Stimulated activated CD8-positive, alpha-beta memory T cell treated with anti-CD3 and anti-CD28 coated beads, Interleukin-4, amount 100 ng/mL, for 48 hours (primary cell): ENCODE results near the gene ZBTB20.
"Not testable (repeated sequence)": the region's sequence is repeated elsewhere in the genome, so short reads cannot be mapped to it uniquely, and the experiment has no call there.

ENCODE experiments used
- DNase-seq: peaks from one replicate; pipeline ENCODE4 v3.0.0-alpha.2; 2020

Gene ZBTB20

DNA sequence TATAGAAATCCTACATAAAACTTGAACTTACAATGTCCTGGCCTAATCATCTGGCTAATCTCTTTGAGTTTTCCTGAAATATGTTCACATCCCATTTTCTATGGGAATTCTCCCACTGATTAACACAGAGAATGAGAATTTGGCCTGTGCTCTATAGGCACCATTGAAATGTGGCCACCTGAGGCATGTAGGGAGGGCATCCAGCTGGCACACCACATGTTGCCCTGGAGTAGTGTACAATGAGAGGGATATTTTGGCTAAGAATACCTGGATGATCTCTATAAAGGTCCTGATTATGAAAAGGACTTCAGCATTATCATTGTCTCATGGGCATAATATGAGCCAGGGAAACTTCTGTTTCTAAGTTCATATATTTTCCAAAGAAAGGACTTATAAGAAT lies 324.0 kb downstream of the ZBTB20 start:
- no peak for DNase-seq

- DNase-seq, result no peak
Observed at GRCh38 chr3:114816052-114816451, 331.0 kb downstream of the ZBTB20 start.

DNA sequence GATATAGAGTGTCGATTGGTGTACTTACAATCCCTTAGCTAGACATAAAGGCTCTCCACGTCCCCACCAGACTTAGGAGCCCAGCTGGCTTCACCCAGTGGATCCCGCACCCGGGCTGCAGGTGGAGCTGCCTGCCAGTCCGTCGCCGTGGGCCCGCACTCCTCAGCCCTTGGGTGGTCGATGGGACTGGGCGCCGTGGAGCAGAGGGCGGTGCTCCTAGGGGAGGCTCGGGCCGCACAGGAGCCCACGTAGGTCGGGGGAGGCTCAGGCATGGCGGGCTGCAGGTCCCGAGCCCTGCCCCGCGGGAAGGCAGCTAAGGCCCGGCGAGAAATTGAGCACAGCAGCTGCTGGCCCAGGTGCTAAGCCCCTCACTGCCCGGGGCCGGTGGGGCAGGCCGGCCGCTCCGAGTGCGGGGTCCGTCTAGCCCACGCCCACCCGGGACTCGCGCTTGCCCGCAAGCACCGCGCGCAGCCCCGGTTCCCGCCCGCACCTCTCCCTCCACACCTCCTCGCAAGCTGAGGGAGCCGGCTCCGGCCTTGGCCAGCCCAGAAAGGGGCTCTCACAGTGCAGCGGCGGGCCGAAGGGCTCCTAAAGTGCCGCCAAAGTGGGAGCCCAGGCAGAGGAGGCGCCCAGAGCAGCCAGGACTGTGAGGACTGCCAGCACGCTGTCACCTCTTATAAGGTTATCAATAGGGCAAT lies 334.4 kb downstream of the ZBTB20 start:
- not testable (repeated sequence) for DNase-seq

DNA sequence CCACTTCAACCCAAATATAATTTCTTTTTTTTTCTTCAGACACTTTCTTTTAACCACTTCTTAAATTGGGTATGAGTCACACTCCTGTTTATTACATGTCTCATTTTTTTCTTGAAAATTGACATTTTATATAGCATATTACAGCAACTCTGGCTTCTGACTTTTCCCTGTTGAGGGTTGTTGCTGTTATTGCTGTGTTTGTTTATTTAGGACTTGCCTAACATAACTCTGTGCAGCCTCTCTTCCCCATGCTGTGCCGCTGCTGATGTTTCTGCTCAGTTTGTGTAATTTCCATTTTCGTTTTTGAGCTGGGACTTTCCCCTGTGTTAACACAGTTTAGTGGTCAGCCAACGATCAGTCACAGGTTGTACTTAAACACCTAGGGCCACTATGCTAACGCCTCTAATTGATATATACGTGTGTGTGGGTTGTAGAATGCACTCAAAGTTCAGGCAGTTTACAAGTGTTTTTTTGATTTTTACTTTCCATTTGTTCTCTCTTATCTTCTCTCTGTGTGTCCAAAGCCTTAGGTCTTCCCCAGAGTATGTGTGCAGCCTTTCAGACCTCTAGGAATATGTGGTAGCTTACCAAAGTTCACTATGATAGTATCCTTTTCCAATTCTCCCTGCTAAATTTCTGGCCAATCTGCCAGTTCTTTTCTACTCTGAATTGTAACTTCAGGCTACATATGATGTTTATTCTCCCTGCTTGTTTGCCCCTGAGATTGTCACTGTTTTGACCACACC lies 337.2 kb downstream of the ZBTB20 start:
- peak; percentile 33 for DNase-seq

GRCh38 chr3:114804099-114804498 lies 343.0 kb downstream of the ZBTB20 start:
- no peak for DNase-seq

DNA sequence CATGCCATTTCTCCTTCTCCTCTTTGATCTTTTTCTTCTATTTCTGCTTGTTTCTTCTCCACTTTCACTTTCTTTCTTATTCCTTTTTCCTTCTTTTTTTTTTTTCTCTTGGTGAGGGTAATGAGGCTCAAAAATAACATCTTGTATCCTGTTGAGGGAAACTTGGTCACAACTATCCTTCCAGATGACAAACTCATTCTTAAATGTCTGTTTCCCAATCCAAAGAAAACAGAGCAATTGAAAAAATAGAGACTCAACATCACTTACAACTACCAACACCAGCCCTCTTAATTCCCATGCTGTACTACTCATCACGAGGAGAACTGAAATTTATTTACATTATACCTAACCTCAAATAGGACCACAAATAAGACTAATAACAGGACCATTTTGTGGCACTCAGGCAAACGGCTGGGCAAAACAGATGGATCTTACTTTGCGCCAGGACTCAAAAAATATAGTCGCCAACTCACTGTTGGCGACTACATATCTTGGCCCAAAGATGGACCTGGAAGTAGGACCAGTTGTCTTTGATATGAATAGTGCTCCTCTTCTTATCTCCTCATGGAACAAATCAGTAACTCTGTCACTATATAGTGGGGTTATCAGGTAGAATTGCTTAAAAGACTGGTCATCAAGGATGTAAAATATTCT lies 343.9 kb downstream of the ZBTB20 start:
- no peak for DNase-seq

GRCh38 chr3:114800272-114801031 lies 346.6 kb downstream of the ZBTB20 start:
- no peak for DNase-seq

- DNase-seq, result no peak
Observed at GRCh38 chr3:114799816-114800215, 347.3 kb downstream of the ZBTB20 start.

GRCh38 chr3:114796796-114797195 lies 350.3 kb downstream of the ZBTB20 start:
- DNase-seq, result no peak

DNA sequence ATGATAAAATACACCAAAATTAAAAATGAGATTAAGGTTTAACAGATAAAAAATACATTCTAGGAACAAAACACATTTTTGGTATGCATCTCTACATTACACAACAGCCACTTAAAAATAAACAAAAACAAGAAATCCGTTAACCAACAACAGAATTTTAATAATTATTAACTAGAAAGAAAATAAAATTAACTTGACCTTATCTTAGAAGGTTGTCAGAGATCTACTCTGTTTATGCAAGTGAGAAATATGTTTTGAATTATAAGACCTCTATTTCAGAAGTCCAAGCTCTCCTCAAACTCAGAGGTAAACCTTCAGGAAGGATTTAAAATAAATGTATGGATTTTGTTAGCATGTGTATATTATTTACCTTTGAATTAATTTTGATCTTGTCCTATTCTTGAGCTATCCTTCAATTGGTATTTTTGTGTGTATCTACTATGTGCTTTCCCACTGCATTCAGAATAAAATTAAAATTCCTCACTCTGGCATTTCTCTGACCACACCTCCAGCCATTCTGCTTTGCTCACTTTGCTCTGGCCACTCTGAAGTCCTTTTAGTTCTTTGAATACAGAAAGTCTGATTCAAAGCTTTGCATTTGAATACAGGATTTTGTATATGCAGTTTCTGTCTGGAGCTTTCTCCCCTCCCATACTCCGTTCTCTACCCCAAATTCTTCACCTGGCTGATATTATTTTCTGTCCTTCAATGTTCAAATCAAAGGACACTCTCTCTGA lies 352.0 kb downstream of the ZBTB20 start:
- DNase-seq, result no peak

DNA sequence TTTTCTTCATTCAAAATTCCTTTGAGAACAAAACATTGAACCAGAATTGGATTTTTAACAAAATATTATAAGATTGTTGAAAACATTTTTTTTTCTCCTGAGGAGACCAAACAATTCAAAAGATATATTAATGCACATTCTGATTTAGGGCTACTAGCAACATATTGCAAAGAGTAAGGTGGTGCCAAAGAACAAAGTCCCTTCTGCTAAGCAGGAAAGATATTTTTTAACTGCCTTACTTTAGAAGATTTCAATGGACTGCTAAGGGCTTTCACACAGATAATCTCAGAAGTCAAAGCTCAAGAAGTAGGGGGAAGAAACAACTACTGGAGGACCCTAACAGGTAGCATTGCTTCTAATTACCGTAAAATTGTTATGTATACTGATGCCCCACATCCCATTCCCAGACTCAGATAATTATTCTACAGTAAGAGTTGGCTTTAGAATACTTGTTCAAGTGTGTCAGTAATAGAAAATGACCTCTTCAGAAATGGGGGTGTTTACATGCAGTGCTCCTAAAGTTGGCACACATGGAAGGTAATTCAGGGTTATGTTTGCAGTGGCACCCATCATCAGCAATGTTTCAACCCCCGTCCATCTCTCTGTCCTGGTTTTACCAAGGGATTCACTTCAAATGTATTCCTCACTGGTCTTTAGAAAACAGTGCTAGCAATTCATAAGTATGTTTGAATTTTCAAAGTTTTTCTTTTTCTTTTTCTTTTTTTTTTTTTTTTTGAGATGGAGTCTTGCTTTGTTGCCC lies 354.7 kb downstream of the ZBTB20 start:
- DNase-seq, result no peak

- no peak for DNase-seq
Observed at GRCh38 chr3:114790752-114791151, 356.3 kb downstream of the ZBTB20 start.

- no peak for DNase-seq
Observed at GRCh38 chr3:114789803-114790202, 357.3 kb downstream of the ZBTB20 start.

DNA sequence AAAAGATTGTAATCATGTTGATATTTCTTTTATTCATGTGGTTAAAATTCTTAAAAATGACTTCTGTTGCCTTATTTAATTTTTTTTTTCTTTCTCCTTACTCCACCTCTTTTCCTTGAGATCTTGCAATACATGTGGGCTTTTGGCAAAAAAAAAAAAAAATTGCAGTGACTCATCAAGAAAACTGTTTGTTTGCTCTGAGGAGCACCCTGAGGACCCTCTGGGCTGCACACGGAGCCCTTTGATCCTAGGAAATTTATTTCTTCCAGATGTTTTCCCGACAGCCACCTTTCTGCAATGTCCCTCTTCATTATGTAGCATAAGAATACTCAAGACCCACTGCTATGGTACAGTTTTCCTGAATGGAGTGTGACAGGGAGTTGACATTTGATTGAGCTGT lies 371.7 kb downstream of the ZBTB20 start:
- DNase-seq, result no peak

DNA sequence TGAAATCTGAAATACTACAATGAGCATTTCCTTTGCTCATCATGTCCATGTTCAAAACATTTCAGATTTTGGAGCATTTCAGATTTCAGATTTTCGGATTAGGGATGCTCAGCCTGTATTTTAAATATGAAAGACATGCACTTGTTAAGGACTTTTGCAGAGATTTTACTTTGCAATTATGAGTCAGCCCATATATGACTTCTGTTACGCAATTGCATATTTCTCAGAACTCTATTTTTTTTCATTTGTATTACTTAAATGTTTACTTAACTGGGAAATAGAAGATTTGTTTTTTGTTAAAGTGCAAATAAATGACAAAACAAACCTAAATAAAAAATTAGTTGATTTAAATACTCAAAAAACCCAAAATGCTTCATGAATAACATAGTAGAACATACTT lies 376.2 kb downstream of the ZBTB20 start:
- DNase-seq, result no peak

GRCh38 chr3:114764056-114764492 lies 383.0 kb downstream of the ZBTB20 start:
- no peak for DNase-seq

- no peak for DNase-seq
Observed at GRCh38 chr3:114762144-114762543, 384.9 kb downstream of the ZBTB20 start.

- no peak for DNase-seq
Observed at GRCh38 chr3:114760679-114761078, 386.4 kb downstream of the ZBTB20 start.

DNA sequence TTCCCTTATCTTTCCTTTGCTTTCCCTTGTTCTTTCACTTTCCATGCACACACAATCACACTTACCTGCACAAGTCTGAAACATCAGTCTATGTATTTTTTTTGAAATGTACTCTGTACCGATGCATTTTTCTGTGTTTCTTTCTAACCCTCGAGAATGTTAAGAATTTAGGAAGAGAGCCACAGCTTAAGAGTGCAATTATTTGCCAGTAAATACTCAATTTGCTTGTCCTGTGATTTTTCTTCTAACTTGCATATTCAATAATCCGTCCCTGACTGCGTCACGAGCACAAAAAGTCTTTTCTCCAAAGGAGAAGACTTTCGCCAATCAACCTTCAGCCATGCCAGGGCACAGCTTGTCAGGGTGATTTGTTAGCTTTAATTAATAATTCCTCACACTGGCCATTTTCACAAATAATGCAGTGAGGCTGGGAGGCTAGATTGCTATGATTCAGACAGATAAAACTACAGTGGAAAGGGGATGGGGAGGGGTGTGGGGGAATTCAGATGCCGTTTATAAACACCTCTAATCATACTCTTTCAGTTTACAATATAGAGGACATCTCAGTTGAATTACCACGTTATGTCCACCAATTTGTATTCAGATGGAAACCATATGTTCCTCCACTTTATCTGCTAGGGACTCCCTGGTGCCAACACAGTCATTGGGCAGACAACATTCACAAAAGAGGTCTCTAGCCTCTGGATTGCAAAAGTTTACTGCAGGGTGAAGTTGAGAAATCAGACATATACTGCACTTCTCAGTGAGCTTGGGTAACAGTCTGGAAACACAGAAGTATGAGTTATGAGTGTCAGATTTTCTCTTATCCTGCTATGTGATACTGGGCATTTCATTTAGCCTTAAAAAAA lies 388.0 kb downstream of the ZBTB20 start:
- no peak for DNase-seq

- no peak for DNase-seq
Observed at GRCh38 chr3:114756506-114757279, 390.4 kb downstream of the ZBTB20 start.
